H9 (cell line): Measurements from ENCODE around the gene PROSER1. TPM values are rescaled to one million over a fixed set of nuclear protein-coding genes. Genes with fewer than 3 reads are reported as not detected.

Experiments
- DNase-seq: peaks from one replicate; pipeline ENCODE4 v3.0.0-alpha.2; 2017
- H2AFZ ChIP-seq: one replicate; pipeline ENCODE4 v1.6.1; 2013; ENCODE audit warnings: mild to moderate bottlenecking, low read length, control low read depth, moderate library complexity
- H2AK5ac ChIP-seq: 2 replicates; pipeline ENCODE4 v1.6.1; 2013; ENCODE audit warnings: low read length, control low read depth, mixed read lengths; ENCODE audit not compliant: insufficient read length
- H2BK120ac ChIP-seq: one replicate; pipeline ENCODE4 v1.6.1; 2013; ENCODE audit warnings: low read depth, mild to moderate bottlenecking, low read length, control low read depth, inconsistent platforms; ENCODE audit not compliant: poor library complexity, severe bottlenecking
- H2BK12ac ChIP-seq: 2 replicates; pipeline ENCODE4 v1.6.1; 2013; ENCODE audit warnings: low read length, control low read depth, mixed read lengths, low read depth; ENCODE audit not compliant: insufficient read length
- H2BK15ac ChIP-seq: 2 replicates; pipeline ENCODE4 v1.6.1; 2013; ENCODE audit warnings: low read depth, low read length, control low read depth
- H2BK20ac ChIP-seq: one replicate; pipeline ENCODE4 v1.6.1; 2013; ENCODE audit warnings: low read depth, mild to moderate bottlenecking, low read length, control low read depth, inconsistent platforms; ENCODE audit not compliant: poor library complexity, severe bottlenecking
- H2BK5ac ChIP-seq: 2 replicates; pipeline ENCODE4 v1.6.1; 2013; ENCODE audit warnings: low read length, control low read depth, mixed read lengths; ENCODE audit not compliant: insufficient read length
- H3K14ac ChIP-seq: 2 replicates; pipeline ENCODE4 v1.6.1; 2013; ENCODE audit warnings: low read length, control low read depth; ENCODE audit not compliant: insufficient read depth
- H3K18ac ChIP-seq: 2 replicates; pipeline ENCODE4 v1.6.1; 2013; ENCODE audit warnings: low read depth, mild to moderate bottlenecking, mixed read lengths, low read length, control low read depth; ENCODE audit not compliant: insufficient read length
- H3K23ac ChIP-seq: 2 replicates; pipeline ENCODE4 v1.6.1; 2013; ENCODE audit warnings: low read length, control low read depth, mixed read lengths, low read depth; ENCODE audit not compliant: insufficient read length
- H3K23me2 ChIP-seq: 2 replicates; pipeline ENCODE4 v1.6.1; 2013; ENCODE audit warnings: low read depth, mild to moderate bottlenecking, mixed read lengths, low read length, control low read depth; ENCODE audit not compliant: insufficient read length, poor library complexity, severe bottlenecking
- H3K27ac ChIP-seq: 2 replicates; pipeline ENCODE4 v1.5.1; 2013; ENCODE audit warnings: low read length, control low read depth, mixed read lengths, low read depth; ENCODE audit not compliant: insufficient read length
- H3K27me3 ChIP-seq: 2 replicates; pipeline ENCODE4 v1.6.1; 2013; ENCODE audit warnings: low read length, control low read depth, inconsistent platforms; ENCODE audit not compliant: insufficient read depth
- H3K4ac ChIP-seq: 2 replicates; pipeline ENCODE4 v1.6.1; 2013; ENCODE audit warnings: low read depth, mild to moderate bottlenecking, control low read depth, inconsistent platforms, low read length, moderate library complexity
- H3K4me1 ChIP-seq: 2 replicates; pipeline ENCODE4 v1.6.1; 2013; ENCODE audit warnings: low read length, control low read depth, inconsistent platforms; ENCODE audit not compliant: insufficient read depth
- H3K4me2 ChIP-seq: 2 replicates; pipeline ENCODE4 v1.6.1; 2013; ENCODE audit warnings: low read length, control low read depth, mixed read lengths; ENCODE audit not compliant: insufficient read length, insufficient read depth
- H3K56ac ChIP-seq: 2 replicates; pipeline ENCODE4 v1.6.1; 2013; ENCODE audit warnings: low read depth, mild to moderate bottlenecking, mixed read lengths, low read length, control low read depth; ENCODE audit not compliant: insufficient read length
- H3K79me1 ChIP-seq: 2 replicates; pipeline ENCODE4 v1.6.1; 2013; ENCODE audit warnings: low read depth, mild to moderate bottlenecking, moderate library complexity, low read length, control low read depth, inconsistent platforms; ENCODE audit not compliant: insufficient read depth, poor library complexity, severe bottlenecking
- H3K79me2 ChIP-seq: 2 replicates; pipeline ENCODE4 v1.6.1; 2013; ENCODE audit warnings: low read length, control low read depth, inconsistent platforms; ENCODE audit not compliant: insufficient read depth
- H3K9ac ChIP-seq: 2 replicates; pipeline ENCODE4 v1.6.1; 2013; ENCODE audit warnings: low read length, control low read depth, mixed read lengths; ENCODE audit not compliant: insufficient read length; ENCODE audit errors: extremely low read depth
- H3K9me3 ChIP-seq: one replicate; pipeline ENCODE4 v1.6.1; 2013; ENCODE audit warnings: low read depth, low read length, inconsistent platforms; ENCODE audit not compliant: control insufficient read depth
- H3T11ph ChIP-seq: one replicate; pipeline ENCODE4 v1.6.1; 2013; ENCODE audit warnings: mild to moderate bottlenecking, low read length, control low read depth, inconsistent platforms
- H4K20me1 ChIP-seq: one replicate; pipeline ENCODE4 v1.6.1; 2013; ENCODE audit not compliant: control insufficient read depth, insufficient read length, insufficient read depth
- H4K5ac ChIP-seq: 2 replicates; pipeline ENCODE4 v1.6.1; 2013; ENCODE audit warnings: low read depth, mild to moderate bottlenecking, mixed read lengths, low read length, control low read depth; ENCODE audit not compliant: insufficient read length
- H4K8ac ChIP-seq: replicated peaks from 2 replicates; pipeline ENCODE4 v1.6.1; 2013; ENCODE audit warnings: low read length, control low read depth, mixed read lengths, low read depth; ENCODE audit not compliant: insufficient read length
- H4K91ac ChIP-seq: 2 replicates; pipeline ENCODE4 v1.6.1; 2013; ENCODE audit warnings: low read depth, mild to moderate bottlenecking, moderate library complexity, mixed read lengths, low read length, control low read depth; ENCODE audit not compliant: insufficient read length
- H3K27ac Mint-ChIP-seq, 3 experiments: 2 replicates in 2 of 3; 3 replicates in 1 of 3; pipeline ENCODE4 v1.8.0; 2020 to 2021; ENCODE audit warnings: mixed read lengths in 3 of 3, mild to moderate bottlenecking in 1 of 3, moderate library complexity in 1 of 3
- H3K27me3 Mint-ChIP-seq: 2 replicates; pipeline ENCODE4 v1.8.0; 2021; ENCODE audit warnings: low read depth, mild to moderate bottlenecking, moderate library complexity, mixed read lengths
- H3K36me3 Mint-ChIP-seq, 3 experiments: 2 replicates in 2 of 3; 3 replicates in 1 of 3; pipeline ENCODE4 v1.8.0; 2020 to 2021; ENCODE audit warnings: low read depth in 3 of 3, mixed read lengths in 3 of 3; ENCODE audit not compliant: insufficient read depth in 1 of 3
- H3K4me1 Mint-ChIP-seq, 2 experiments: 2 replicates each; pipeline ENCODE4 v1.8.0; 2020; ENCODE audit warnings: mixed read lengths in 2 of 2
- H3K4me3 Mint-ChIP-seq, 2 experiments: 2 replicates in 1 of 2; 3 replicates in 1 of 2; pipeline ENCODE4 v1.8.0; 2020 to 2021; ENCODE audit warnings: mild to moderate bottlenecking in 2 of 2, mixed read lengths in 2 of 2, moderate library complexity in 1 of 2
- H3K9me3 Mint-ChIP-seq, 2 experiments: 2 replicates in 1 of 2; 3 replicates in 1 of 2; pipeline ENCODE4 v1.8.0; 2020; ENCODE audit warnings: mild to moderate bottlenecking in 2 of 2, mixed read lengths in 2 of 2, moderate library complexity in 1 of 2
- CTCF ChIP-seq: fragments of 200-600 bp; sonication (generic); conservative IDR thresholded peaks from 3 replicates; pipeline ENCODE4 v1.8.0; 2021; ENCODE audit warnings: antibody characterized with exemption, mild to moderate bottlenecking
- WGBS: extraction: QIAGEN DNeasy Blood & Tissue Kit; methylation state at CpG from one replicate; pipeline ENCODE4 v1.1.7; 2013; ENCODE audit warnings: missing lambda C conversion rate, low lambda C conversion rate, mixed read lengths; ENCODE audit not compliant: insufficient read length; ENCODE audit errors: extremely low coverage; 5-methylcytosine and 5-hydroxymethylcytosine counted together
- total RNA-seq: library from RNA; stranded (reverse); gene quantifications from 2 replicates; pipeline ENCODE4 v1.2.1, GENCODE V29; 2021

The PROSER1 gene
- total RNA-seq, 1 experiment from 2014 or later: 84.6 TPM

- H3K79me1 ChIP-seq: peaks cover 4% of the 10 kb centered on the region
- H3T11ph ChIP-seq: no peak overlapping the region
- peak; percentile 70 for TF ChIP-seq CTCF
- H3K56ac ChIP-seq: no peak overlapping the region
- H4K20me1 ChIP-seq: no peaks in the 10 kb centered on the region
- Mint-ChIP-seq H3K9me3 (no peaks in the 10 kb centered on the region), H3K27ac (no peak overlapping the region), H3K27me3 (no peaks in the 10 kb centered on the region), H3K4me1 (no peaks in the 10 kb centered on the region; a peak in 1 of 4 replicates), H3K36me3 (peaks cover 39 to 78% (median 72%) of the 10 kb centered on the region in 3 experiments), H3K4me3 (no peak overlapping the region)
- H3K23ac ChIP-seq: no peak overlapping the region
- no peak overlapping the region for H3K4ac ChIP-seq
- no peaks in the 10 kb centered on the region for H3K79me2 ChIP-seq
- no peak overlapping the region for H3K4me2 ChIP-seq
- H2BK5ac ChIP-seq: no peak overlapping the region
- no peak overlapping the region for H4K5ac ChIP-seq
- H3K9me3 ChIP-seq: no peaks in the 10 kb centered on the region
- no peak overlapping the region for H2BK120ac ChIP-seq
- no peak overlapping the region for H3K18ac ChIP-seq
- H3K27ac ChIP-seq: no peak overlapping the region
- WGBS: no CpG with 5 or more reads among the region's 2 CpGs
- no peak overlapping the region for H2BK15ac ChIP-seq
- H2AK5ac ChIP-seq: no peak overlapping the region
- no peaks in the 10 kb centered on the region for H3K27me3 ChIP-seq
- no peak overlapping the region for H2BK12ac ChIP-seq
- no peak overlapping the region for H4K8ac ChIP-seq
- no peaks in the 10 kb centered on the region for H3K23me2 ChIP-seq
- no peak overlapping the region for H2AFZ ChIP-seq
- H3K4me1 ChIP-seq: no peaks in the 10 kb centered on the region
- H2BK20ac ChIP-seq: no peak overlapping the region
- H3K9ac ChIP-seq: no peak overlapping the region
- no peak for DNase-seq
- H3K14ac ChIP-seq: no peak overlapping the region
- H4K91ac ChIP-seq: no peak overlapping the region
Observed at GRCh38 chr13:39016787-39017186, 21.1 kb downstream of the PROSER1 start.
